ENCODE data around the gene TAF8. TPM values are rescaled to one million over a fixed set of nuclear protein-coding genes. Genes with fewer than 3 reads are reported as not detected.

TAF8 gene
- total RNA-seq, 4 donors from 2014 or later, result 19.2 to 28.5 (median 26.4) TPM

- no peak overlapping the region for H3K4me3 ChIP-seq
- peaks cover 9% of the 10 kb centered on the region for H3K4me1 ChIP-seq
- H3K9me3 ChIP-seq, result no peaks in the 10 kb centered on the region
- TF ChIP-seq EP300 (IDR thresholded peaks at IDR 0.05), result no peak
- no peak for TF ChIP-seq CTCF (IDR thresholded peaks at IDR 0.05)
- TF ChIP-seq POLR2AphosphoS5 (IDR thresholded peaks at IDR 0.05), result no peak
- no peak for TF ChIP-seq POLR2A (IDR thresholded peaks at IDR 0.05)
- H3K27me3 ChIP-seq, result no peaks in the 10 kb centered on the region
- peaks cover 8% of the 10 kb centered on the region for H3K36me3 ChIP-seq
- no peak overlapping the region for H3K27ac ChIP-seq
- no peak for DNase-seq (ENCODE audit: low spot score in 2 of 2)
- WGBS, result 64% methylated on average over 5 of the region's 5 CpGs
Observed at GRCh38 chr6:42113936-42114636, 63.8 kb downstream of the TAF8 start.

GRCh38 chr6:42117843-42118161 lies 67.5 kb downstream of the TAF8 start:
- WGBS, result 46% methylated on average over 3 of the region's 3 CpGs
- Histone ChIP-seq H3K4me1 (peaks cover 35% of the 10 kb centered on the region), H3K36me3 (no peaks in the 10 kb centered on the region)

GRCh38 chr6:42118162-42119001 lies 68.1 kb downstream of the TAF8 start:
- H3K4me1 ChIP-seq, result peaks cover 41% of the 10 kb centered on the region
- peak in 1 of 3 donors; percentile 11 for TF ChIP-seq POLR2AphosphoS5 (IDR thresholded peaks at IDR 0.05)
- TF ChIP-seq CTCF (IDR thresholded peaks at IDR 0.05), result no peak
- TF ChIP-seq EP300 (IDR thresholded peaks at IDR 0.05), result no peak
- no peak for TF ChIP-seq POLR2A (IDR thresholded peaks at IDR 0.05)

More at GRCh38 chr6:42117843-42118161, 67.5 kb downstream of the TAF8 start:
- DNase-seq (ENCODE audit: low spot score in 2 of 2), result no peak
- Histone ChIP-seq H3K9me3 (no peaks in the 10 kb centered on the region), H3K4me3 (no peak overlapping the region), H3K27me3 (no peaks in the 10 kb centered on the region), H3K27ac (peak overlapping the region; percentile 84)
- no peak for TF ChIP-seq CTCF (IDR thresholded peaks at IDR 0.05)
- no peak for TF ChIP-seq EP300 (IDR thresholded peaks at IDR 0.05)
- TF ChIP-seq POLR2A (IDR thresholded peaks at IDR 0.05), result no peak
- TF ChIP-seq POLR2AphosphoS5 (IDR thresholded peaks at IDR 0.05), result no peak

GRCh38 chr6:42120895-42121865 lies 70.9 kb downstream of the TAF8 start:
- WGBS, result 58% methylated on average over 8 of the region's 8 CpGs
- peak overlapping the region; percentile 89 for H3K27ac ChIP-seq
- H3K27me3 ChIP-seq, result no peaks in the 10 kb centered on the region
- H3K36me3 ChIP-seq, result peaks cover 7% of the 10 kb centered on the region
- no peaks in the 10 kb centered on the region for H3K9me3 ChIP-seq
- no peak for TF ChIP-seq POLR2AphosphoS5 (IDR thresholded peaks at IDR 0.05)
- TF ChIP-seq EP300 (IDR thresholded peaks at IDR 0.05), result no peak
- TF ChIP-seq CTCF (IDR thresholded peaks at IDR 0.05), result no peak
- TF ChIP-seq POLR2A (IDR thresholded peaks at IDR 0.05), result no peak
- DNase-seq (ENCODE audit: low spot score in 2 of 2), result no peak
- peaks cover 66% of the 10 kb centered on the region for H3K4me1 ChIP-seq
- no peak overlapping the region for H3K4me3 ChIP-seq

More at GRCh38 chr6:42118162-42119001, 68.1 kb downstream of the TAF8 start:
- peak overlapping the region; percentile 84 for H3K27ac ChIP-seq
- no peaks in the 10 kb centered on the region for H3K27me3 ChIP-seq
- 20% methylated on average over 8 of the region's 10 CpGs for WGBS
- H3K9me3 ChIP-seq, result no peaks in the 10 kb centered on the region
- no peak for DNase-seq (ENCODE audit: low spot score in 2 of 2)
- no peak overlapping the region for H3K4me3 ChIP-seq
- H3K36me3 ChIP-seq, result no peaks in the 10 kb centered on the region

All from suprapubic skin (tissue), 4 donors.